ENCODE results near the gene LARP6.
A peak's percentile ranks its signal among the peaks of the same experiment; 100 is the strongest.
"Not testable (repeated sequence)": the region's sequence is repeated elsewhere in the genome, so short reads cannot be mapped to it uniquely, and the experiment has no call there.

LARP6 gene

GRCh38 chr15:70853973-70854665 lies at the start of gene LARP6:
LARP6 (minus strand) TSS chr15:70854157; CDS start chr15:70854088, 69 bp downstream.
- DNase-seq, result no peak

DNA sequence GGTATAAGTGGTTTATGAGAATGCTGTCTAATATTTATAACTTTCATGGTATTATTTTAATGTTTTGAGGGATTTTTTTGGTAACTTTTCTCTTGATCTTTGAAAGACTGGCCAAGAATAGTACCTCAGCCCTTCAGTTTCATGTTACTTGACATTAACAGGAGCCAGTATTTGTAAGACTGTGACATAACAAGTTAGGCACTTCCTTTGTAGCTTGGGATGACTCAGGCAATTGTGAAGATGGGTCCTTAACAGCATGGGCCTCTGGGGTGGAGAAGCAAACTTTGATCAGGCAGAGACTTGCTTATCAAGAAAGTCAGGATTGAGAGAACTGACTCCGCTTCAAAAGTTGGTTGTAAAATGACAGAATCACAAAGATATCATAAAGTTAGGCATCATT lies 48.1 kb upstream of the LARP6 start:
- DNase-seq, result no peak

DNA sequence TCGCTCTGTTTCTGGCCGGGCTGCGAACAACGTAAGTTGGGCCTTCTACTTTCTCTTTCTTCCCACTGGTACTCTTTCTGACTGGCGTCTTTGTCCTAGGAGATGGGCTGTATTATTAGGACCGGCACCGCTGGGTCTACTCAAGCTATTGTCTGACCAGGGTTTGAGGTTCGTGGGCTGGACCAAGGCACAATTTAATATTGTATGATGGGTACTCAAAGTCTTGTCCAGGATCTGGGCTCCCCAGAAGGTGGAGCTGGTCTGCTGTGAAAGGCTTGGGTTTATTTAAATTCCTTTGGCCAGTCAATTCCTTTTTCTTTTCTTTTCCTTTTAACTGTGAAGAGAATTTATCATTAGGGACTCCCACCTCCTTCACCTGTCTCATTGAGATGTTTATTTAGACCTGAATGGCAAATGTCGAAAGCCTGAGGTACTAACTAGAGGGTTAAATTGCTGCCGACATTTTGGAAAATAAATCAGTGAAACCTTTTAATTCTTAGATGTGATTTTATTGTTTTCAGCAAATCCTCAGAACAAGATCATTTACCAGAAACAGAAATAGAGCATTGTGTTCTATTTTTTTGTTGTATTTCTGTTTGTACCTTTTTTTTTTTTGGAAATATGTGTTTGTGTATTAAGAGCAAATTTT lies 39.1 kb upstream of the LARP6 start:
- no peak for DNase-seq

GRCh38 chr15:70892002-70892911 lies 38.3 kb upstream of the LARP6 start, which contains the start of the genes LRRC49 and THAP10:
LRRC49 (plus strand) TSS chr15:70892826; CDS start chr15:70892895, 69 bp downstream.
THAP10 (minus strand) TSS chr15:70892433; CDS start chr15:70892272, 161 bp downstream.
- peak; percentile 44 for DNase-seq

- DNase-seq, result no peak
Measured at GRCh38 chr15:70882361-70882760, 28.4 kb upstream of the LARP6 start.

- no peak for DNase-seq
Measured at GRCh38 chr15:70880781-70881180, 26.8 kb upstream of the LARP6 start.

GRCh38 chr15:70879401-70879800 lies 25.4 kb upstream of the LARP6 start:
- DNase-seq, result no peak

DNA sequence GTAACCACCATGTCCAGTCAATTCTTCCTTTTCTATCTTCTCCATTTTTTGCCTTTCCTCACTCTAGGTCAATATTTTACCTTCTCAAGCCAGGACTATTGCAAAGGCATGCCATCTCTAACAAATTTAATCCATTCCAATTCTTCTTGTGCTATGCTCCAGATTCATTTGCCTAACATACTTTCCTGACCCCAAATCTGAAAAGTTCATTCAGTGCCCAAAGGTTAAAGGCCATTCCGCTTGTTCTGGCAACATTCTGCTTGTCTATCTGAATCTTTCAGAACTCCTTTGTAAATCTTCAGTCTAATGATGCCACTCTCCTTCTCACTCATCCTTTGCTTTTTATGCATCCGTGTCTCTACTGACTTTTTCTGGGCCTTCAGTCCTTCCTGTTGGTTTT lies 22.7 kb upstream of the LARP6 start:
- DNase-seq, result no peak

DNA sequence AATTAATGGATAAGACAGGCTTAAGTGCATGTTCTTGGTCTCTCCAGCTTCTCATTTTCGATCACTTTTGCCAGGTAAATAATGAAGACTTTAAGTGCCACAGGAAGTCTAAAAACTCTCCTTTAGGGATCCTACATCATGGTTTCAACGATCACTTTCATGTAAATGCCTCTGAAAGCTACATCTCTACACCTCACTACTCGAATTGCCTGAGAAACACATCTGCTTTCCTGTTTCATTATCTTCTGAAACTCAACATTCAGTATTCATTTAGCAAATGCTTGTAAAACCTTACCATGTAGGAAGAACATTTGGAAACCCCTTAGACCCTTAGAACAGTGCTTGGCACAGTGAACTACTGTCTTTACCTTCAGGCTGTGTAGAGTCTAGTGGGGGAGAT lies 22.1 kb upstream of the LARP6 start:
- no peak for DNase-seq

GRCh38 chr15:70875001-70875782 lies 21.2 kb upstream of the LARP6 start:
- DNase-seq, result no peak

GRCh38 chr15:70873232-70874054 lies 19.5 kb upstream of the LARP6 start:
- DNase-seq, result no peak

GRCh38 chr15:70871490-70871889 lies 17.5 kb upstream of the LARP6 start:
- DNase-seq, result not testable (repeated sequence)

DNA sequence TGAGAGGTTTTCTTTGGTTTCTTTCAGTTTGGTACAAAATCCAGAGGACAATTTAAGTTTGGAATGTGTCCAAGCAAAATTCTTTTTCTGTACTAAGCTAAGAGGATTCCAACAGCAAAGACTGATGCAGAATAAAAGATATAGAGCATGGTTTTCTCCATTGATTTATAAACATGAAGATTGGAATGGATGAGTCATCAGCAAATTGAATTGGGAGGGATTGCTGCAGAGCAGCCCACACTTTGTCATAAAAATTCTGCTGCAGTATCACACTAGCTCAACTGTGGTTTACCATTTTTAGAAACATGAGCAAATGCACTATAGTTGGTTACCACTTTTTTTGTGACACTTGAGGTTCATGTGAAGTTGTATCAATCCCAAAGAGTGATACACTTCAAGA lies 16.1 kb upstream of the LARP6 start:
- no peak for DNase-seq

DNA sequence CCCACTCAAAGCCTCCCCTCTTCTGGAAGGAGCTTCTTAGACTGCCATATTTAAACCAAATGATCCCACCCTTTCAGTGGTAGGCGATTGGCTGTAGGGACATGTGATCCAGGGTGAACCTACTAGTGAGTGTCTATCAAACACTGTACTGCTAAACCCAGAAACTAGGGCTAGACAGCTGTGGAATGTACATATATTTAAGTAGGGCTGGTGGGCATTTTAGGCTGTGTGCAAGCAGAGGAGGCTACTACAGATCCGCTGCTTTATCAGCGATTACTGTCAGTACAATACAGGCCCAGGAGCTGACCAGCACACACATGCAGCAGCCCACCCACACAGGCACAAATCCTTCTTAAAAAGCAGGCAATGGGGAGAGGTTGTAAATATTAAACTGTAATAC lies 15.4 kb upstream of the LARP6 start:
- DNase-seq, result no peak

GRCh38 chr15:70867911-70868467 lies 14.0 kb upstream of the LARP6 start:
- no peak for DNase-seq

GRCh38 chr15:70866982-70867641 lies 13.2 kb upstream of the LARP6 start:
- DNase-seq, result no peak

DNA sequence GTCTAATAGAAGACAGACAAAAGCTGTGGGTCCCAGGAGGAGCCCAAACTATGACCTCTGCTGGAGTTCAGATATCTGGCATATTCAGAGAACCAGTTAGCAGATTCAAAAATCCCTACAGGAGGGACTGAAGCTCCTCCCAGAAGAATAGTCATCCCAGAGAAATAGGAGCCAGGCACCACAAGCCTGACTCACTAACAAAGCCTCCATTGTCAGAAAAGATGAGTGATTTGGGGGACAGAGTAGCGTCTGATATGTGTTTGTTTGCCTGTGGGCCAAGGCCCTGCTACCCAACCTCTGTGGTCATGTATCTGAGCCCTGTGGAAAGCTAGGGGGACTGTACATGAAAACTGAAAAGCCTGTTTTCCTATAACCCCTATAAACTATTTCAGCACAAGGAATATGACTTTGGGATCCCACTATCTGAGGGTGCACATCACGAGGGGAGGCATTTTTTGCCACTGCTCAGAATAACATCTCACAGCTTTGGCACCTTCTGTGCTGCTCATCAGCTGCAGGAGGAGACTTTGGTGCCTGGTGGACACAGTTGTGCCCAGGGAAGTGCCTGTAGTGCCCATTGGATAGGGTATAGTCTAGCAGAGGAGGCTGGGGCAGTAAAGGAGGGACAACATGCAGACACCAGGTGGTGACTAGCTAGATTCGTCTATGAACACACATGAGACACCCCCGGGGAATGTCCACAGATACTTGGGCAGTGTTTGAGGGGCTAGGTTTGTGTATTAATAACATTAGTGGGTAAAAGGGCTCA lies 9.7 kb upstream of the LARP6 start:
- no peak for DNase-seq

DNA sequence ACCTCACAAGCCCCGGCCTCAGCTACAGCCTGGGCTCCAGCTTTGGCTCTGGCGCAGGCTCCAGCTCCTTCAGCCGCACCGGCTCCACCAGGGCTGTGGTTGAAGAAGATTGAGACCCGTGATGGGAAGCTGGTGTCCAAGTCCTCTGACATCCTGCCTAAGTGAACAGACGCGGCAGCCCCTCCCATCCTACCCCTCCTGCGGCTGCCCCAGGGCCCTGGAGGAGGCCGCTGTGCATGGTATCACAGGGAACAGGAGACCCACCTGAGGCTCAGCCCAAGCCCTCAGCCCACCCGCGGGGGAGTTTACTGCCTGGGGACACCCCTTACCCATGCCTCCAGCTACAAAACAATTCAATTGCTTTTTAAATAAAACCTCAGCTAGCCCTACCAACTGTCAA lies 6.0 kb upstream of the LARP6 start:
- no peak for DNase-seq

GRCh38 chr15:70859322-70859908 lies 5.5 kb upstream of the LARP6 start:
- DNase-seq, result no peak
